DND-41 (cell line): ENCODE data around the gene EXOSC10.

Experiments used
- CTCF ChIP-seq: IDR thresholded peaks from 2 replicates; pipeline ENCODE4 v1.5.1; 2012; ENCODE audit warnings: borderline replicate concordance, low read length, moderate library complexity, mild to moderate bottlenecking; ENCODE audit not compliant: poor library complexity, severe bottlenecking; ENCODE audit errors: extremely low read depth
- EZH2 ChIP-seq: IDR thresholded peaks from 3 replicates; pipeline ENCODE4 v1.6.1; 2012; ENCODE audit warnings: borderline replicate concordance, low read depth, mild to moderate bottlenecking, moderate library complexity, low read length, inconsistent platforms; ENCODE audit not compliant: severe bottlenecking

GRCh38 chr1:11055676-11056075 lies 44.0 kb downstream of the EXOSC10 start:
- TF ChIP-seq CTCF (no peak), EZH2 (no peak)
